Measurements from ENCODE around the gene FRMPD2.

The FRMPD2 gene

GRCh38 chr10:48242171-48242904 lies 32.2 kb downstream of the FRMPD2 start:
- TF ChIP-seq, protein P1, sequence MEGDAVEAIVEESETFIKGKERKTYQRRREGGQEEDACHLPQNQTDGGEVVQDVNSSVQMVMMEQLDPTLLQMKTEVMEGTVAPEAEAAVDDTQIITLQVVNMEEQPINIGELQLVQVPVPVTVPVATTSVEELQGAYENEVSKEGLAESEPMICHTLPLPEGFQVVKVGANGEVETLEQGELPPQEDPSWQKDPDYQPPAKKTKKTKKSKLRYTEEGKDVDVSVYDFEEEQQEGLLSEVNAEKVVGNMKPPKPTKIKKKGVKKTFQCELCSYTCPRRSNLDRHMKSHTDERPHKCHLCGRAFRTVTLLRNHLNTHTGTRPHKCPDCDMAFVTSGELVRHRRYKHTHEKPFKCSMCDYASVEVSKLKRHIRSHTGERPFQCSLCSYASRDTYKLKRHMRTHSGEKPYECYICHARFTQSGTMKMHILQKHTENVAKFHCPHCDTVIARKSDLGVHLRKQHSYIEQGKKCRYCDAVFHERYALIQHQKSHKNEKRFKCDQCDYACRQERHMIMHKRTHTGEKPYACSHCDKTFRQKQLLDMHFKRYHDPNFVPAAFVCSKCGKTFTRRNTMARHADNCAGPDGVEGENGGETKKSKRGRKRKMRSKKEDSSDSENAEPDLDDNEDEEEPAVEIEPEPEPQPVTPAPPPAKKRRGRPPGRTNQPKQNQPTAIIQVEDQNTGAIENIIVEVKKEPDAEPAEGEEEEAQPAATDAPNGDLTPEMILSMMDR (IDR thresholded peaks at IDR 0.05; ENCODE audit: borderline replicate concordance, control extremely low read depth, extremely low read depth, insufficient read depth, missing control alignments): no peak
- in situ Hi-C loops (cut with MboI; ENCODE audit: low sequenced_read_pairs, unreplicated experiment): no loop called here
- no peak for DNase-seq (ENCODE audit: low spot score)

DNA sequence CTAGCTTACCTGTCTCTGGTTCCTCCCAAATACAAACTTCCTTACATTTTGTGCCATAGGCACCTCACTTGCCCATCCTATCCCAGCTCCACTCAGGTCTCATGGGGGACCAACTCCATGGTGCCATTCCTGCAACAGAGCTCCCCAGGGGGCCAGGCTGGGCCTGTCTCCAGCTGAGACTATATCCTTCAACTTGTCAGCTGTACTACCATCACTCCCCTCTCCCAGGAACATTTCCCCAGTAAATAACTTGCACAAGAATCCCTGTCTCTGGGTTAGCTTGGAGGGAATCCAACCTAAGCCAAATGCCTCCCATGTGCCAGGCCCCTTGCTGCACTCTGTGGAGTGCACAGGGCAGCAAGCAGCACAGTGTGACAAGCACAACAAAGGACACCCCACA lies 33.2 kb downstream of the FRMPD2 start:
- DNase-seq (ENCODE audit: low spot score): no peak
- in situ Hi-C loops (cut with MboI; ENCODE audit: low sequenced_read_pairs, unreplicated experiment): no loop called here
- TF ChIP-seq, protein P1 (IDR thresholded peaks at IDR 0.05; ENCODE audit: borderline replicate concordance, control extremely low read depth, extremely low read depth, insufficient read depth, missing control alignments): no peak

DNA sequence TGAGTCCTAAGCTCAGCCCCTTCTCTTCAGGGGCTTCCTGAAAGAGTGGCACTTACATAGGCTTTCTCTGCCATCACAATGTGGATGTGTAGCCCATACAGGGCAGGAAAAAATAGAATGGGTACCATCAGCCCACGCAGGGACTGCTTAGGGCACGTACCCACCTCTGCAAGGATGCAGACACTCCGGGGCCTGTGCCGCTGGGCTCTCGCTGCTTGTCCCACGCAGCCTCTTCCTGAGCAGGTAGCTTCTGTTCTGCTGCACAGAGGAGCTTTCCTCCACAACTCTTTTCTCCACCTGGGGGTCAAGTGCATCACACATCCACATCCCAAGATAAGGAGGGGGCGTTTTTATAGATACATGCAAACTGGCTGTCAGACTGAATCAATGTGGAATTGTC lies 34.3 kb downstream of the FRMPD2 start:
- in situ Hi-C loops (cut with MboI; ENCODE audit: low sequenced_read_pairs, unreplicated experiment): no loop called here
- no peak for DNase-seq (ENCODE audit: low spot score)
- TF ChIP-seq, protein P1 (IDR thresholded peaks at IDR 0.05; ENCODE audit: borderline replicate concordance, control extremely low read depth, extremely low read depth, insufficient read depth, missing control alignments): no peak

GRCh38 chr10:48239618-48240017 lies 34.9 kb downstream of the FRMPD2 start:
- DNase-seq (ENCODE audit: low spot score): no peak
- in situ Hi-C loops (cut with MboI; ENCODE audit: low sequenced_read_pairs, unreplicated experiment): no loop called here
- TF ChIP-seq, protein P1 (IDR thresholded peaks at IDR 0.05; ENCODE audit: borderline replicate concordance, control extremely low read depth, extremely low read depth, insufficient read depth, missing control alignments): no peak

DNA sequence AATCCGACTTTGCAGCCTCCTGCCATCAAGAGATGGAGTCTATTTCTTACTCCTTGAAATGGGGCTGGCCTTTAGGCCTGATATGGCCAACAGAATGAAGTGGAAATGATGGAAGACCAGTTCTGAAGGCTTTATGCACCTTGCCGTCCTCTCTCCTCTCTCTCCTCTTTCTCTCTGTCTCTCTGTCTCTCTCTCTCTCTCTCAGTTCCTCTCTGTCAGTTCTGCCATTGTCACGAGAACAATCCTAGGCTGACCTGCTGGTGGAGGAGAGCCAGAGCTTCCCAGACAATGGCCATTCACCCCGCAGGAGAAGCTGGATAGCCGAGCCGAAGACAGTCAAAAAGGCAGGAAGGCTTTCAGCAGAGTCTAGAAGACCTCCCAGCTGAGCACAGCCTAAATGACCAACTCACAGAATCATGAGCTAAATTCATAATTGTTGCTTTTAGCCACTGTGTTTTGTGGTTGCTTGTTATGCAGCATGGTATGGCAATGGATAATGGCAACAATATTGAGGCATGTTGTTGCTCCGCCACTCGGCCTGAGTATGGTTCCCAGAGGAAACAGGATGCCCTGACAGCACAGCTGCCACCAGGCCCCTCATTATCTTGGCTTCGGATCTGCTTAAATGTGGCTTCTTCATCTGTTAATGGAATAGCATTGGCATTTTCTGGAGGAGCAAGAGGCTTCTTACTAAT lies 35.5 kb downstream of the FRMPD2 start:
- TF ChIP-seq, protein P1 (IDR thresholded peaks at IDR 0.05; ENCODE audit: borderline replicate concordance, control extremely low read depth, extremely low read depth, insufficient read depth, missing control alignments): no peak
- DNase-seq (ENCODE audit: low spot score): no peak
- in situ Hi-C loops (cut with MboI; ENCODE audit: low sequenced_read_pairs, unreplicated experiment): no loop called here

DNA sequence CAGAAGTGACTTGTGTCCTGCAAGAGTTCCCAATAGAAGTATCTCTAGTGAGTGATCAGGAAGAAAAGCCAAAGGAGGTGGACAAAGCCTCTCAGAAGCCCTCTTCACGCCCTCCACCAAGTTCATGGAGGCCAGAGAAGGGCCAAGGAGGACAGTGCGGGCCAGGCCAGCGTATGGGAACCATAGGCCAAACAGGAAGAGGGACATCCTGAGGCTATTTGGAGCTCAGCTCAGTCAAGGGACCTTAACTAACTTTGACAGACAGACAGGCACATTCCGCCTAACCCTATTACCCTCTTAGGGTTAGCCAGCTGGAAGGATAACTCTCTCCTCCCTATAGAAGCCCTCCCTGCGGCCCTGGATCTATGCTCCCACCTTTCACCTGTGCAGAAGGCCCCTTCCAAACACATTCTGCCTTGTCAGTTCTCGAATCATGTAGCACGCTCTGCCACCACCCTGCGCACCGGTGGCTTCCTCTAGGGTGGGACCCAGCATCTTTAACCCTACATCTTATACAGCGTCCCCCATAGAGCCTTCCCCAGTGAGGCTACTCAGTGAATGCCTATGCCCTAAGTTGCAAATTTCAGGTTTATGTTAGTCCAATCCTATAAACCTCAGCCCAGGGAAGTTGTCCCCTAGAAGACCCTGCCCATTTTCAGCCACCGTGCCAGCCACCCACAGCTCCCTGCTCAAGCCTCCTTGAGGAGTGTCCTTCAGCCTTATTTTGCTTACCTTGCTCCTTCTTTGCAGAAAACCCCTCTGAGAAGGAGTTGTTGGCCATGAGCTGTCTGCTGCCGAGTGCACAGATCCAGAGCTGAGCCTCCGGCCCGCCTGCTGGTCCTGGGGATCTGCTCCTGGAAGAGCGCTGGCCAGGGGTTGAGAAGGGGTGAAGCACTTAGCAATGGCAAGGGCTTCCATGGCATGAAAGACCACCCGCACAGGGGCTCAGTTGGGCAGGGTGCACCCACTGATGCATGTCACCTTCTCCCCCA lies 36.9 kb downstream of the FRMPD2 start:
- TF ChIP-seq, protein P1 (IDR thresholded peaks at IDR 0.05; ENCODE audit: borderline replicate concordance, control extremely low read depth, extremely low read depth, insufficient read depth, missing control alignments): no peak
- in situ Hi-C loops (cut with MboI; ENCODE audit: low sequenced_read_pairs, unreplicated experiment): no loop called here
- no peak for DNase-seq (ENCODE audit: low spot score)

All from GM13976 (cell line).